GM19043 (cell line): ENCODE results near the gene CD247.

Experiments used
- ATAC-seq: cut with Tn5 transposase; IDR thresholded peaks from one replicate; pipeline ENCODE4 v1.9.1; 2021; ENCODE audit warnings: low read depth; ENCODE audit not compliant: unreplicated experiment

The CD247 gene

GRCh38 chr1:167425482-167425881 is 92.8 kb downstream of the CD247 start:
- ATAC-seq = no peak

DNA sequence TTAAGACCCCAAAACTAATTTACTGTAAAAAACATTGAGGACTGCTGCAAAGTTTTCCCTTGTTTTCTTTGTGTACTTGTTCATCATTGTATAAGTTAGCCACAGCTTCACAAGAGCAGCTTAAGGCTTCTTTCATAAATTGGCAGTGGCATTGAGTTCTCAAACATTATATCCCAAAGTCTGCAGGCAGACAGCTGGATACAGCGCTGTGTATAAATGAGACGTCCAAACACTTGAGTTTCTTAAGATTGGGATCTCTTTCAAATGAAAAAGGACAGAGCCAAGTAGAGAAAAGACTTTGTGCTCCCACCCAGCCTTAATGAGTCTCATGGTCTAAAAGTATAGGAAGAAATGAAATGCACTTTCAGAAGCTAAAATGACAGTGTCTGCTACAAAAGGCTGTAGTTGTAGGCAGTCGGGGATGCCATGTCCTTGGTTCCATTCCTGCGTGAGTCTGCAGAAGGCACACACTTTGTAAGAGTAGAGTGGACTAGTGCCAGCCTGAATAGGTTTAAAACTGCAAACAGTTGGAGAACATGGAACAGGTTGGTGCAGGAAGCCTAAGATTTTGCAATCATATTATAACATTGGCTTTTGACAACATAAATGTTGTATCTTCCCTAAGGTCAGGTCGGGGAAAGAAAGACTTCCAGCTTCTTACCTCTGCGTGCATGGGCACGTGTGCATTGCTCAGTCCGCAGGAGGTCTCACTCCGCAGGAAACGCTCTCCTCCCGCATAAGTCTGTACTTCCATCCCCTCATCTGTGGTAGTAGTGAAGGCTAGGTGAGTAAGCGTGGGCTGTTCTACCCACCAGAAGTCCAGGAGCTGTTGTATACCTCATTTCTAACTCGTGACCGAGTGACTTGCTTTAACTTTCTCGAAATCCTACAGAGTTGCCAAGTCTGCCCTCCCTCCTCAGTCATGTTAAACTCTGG is 94.4 kb downstream of the CD247 start:
- ATAC-seq = no peak

GRCh38 chr1:167420510-167420909 is 97.8 kb downstream of the CD247 start:
- ATAC-seq = no peak

DNA sequence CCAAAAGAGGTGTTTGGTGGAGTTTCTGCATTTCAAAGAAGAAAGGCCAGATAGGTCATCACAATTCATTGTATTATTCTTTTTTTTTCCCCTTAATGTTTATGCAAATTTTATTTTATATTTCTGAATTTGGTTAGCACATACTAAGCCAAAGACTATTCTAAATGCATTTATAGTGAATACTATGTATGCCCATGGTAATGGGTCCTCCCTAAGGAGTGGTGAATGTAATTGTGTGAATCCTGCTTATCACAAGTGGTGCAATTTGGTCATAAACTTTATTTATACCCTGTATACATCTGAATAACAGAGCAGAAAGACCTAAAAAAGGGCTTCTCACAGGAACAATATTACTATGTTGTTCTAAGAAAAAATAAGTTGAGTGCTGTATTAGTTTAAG is 99.1 kb downstream of the CD247 start:
- no peak for ATAC-seq

- no peak for ATAC-seq
These were observed 99.9 kb downstream of the CD247 start for GRCh38 chr1:167418391-167418790.

- ATAC-seq = no peak
These were observed 101.8 kb downstream of the CD247 start for GRCh38 chr1:167416506-167416905.

- ATAC-seq = no peak
These were observed 105.0 kb downstream of the CD247 start for GRCh38 chr1:167413328-167413727.

DNA sequence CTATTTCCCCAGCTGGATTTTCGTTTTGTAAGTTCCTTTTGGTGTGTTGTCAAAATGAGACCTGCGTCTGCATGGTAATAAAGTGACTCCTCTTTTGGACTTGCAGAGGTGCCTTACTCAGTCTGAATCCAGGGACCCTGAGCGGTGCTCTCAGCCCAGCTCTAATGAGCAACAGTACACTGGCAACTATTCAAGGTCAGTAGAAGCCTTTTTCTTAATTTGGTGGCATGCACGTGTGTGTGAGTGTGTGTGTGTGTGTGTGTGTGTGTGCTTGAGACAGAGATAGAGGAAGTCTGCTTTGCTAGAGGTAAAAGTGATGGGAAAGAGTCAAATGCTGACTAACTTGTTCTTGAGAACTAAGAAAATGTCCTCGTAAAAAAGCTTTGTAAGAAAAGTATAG is 105.4 kb downstream of the CD247 start:
- ATAC-seq = no peak

- ATAC-seq = no peak
These were observed 106.3 kb downstream of the CD247 start for GRCh38 chr1:167412072-167412471.

DNA sequence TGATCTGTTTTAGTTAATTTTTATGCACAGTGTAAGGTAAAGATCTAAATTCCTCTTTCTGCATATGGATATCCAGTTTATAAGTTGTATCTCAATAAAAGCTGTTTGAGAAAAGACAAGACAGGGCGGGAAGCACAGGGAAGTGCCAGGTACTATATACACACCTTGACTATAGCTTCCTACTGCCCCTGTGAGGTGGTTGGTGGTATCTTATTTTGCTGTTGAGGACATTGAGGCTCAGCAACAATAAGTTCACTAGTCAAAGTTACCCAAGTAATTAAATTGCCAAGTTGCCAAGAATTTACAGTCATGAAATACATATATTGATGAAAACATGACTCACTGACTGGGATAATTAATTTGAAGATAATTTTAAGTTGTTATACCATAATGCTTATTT is 109.1 kb downstream of the CD247 start:
- no peak for ATAC-seq

DNA sequence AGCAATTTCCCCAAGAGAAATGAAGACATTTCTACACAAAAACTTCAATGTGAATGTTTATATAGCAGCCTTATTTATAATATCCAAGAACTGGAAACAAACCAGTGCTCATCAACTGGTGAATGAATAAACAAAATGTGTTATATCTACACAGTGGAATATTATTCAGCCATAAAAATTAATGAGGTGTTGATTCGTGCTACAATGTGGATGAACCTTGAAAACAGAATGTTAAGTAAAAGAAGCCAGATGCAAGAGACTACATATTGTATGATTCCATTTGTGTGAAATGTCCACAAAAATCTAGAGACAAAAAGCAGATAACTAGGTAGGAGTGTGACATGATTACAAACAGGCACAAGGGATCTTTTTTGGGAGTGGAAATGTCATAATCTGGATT is 110.0 kb downstream of the CD247 start:
- no peak for ATAC-seq

GRCh38 chr1:167404908-167405307 is 113.4 kb downstream of the CD247 start:
- no peak for ATAC-seq

- ATAC-seq = no peak
These were observed 114.0 kb downstream of the CD247 start for GRCh38 chr1:167404161-167404888.

DNA sequence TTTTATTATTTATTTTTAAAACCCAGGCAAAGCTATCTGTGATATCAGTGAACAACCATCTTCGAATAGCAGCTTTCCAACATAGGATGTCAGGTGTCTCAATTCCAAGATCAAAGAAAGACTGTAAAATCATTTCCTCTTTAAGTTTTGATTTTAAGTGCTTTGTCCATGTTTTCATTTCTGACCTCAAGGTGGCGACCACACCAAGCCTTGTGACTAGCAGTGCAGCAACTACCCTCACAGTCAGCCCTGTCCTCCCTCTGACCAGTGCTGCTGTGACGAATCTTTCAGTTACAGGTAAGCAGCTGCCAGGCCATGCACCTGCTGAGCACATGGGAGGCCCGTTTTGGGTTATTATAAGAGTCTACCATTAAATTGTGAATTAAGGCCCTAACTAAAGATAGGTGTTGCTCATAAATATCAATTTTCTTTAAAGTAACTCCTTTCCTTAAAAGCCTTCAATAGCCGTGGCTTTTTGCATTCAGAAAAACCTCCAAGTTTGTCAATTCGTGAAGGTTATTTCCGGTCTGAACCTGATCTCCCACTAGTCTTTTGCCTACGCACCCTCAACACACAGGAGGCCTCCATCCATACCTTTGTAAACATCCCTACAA is 117.0 kb downstream of the CD247 start:
- ATAC-seq = no peak

GRCh38 chr1:167400359-167400953 is 117.9 kb downstream of the CD247 start:
- ATAC-seq = no peak

- ATAC-seq = no peak
These were observed 126.1 kb downstream of the CD247 start for GRCh38 chr1:167392200-167392696.

DNA sequence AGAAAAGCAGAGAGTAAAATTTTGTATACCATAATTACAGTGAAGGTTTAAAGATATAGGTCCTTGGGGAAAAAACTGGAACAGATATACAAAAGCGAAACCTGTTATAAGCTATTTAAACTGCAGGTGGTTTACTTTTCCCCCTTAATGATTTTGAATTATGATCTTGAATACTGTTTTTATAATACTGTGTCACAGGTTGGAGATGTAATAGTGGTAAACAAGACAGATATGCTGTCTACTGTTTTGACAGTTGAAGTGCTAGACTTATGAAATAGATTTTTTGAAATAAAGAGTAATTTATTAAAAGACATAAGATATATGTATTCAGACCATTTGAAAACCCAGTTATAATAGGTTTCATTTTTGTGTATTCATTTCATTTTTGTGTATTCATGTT is 129.4 kb downstream of the CD247 start:
- no peak for ATAC-seq

- no peak for ATAC-seq
These were observed 130.9 kb downstream of the CD247 start for GRCh38 chr1:167387251-167387910.
